ENCODE results near the gene NSG1. TPM values are rescaled to one million over a fixed set of nuclear protein-coding genes. Genes with fewer than 3 reads are reported as not detected.

NSG1 gene
- total and polyA plus RNA-seq, 7 experiments from 2014 or later = 0.53 to 24.5 (median 19.5) TPM

DNA sequence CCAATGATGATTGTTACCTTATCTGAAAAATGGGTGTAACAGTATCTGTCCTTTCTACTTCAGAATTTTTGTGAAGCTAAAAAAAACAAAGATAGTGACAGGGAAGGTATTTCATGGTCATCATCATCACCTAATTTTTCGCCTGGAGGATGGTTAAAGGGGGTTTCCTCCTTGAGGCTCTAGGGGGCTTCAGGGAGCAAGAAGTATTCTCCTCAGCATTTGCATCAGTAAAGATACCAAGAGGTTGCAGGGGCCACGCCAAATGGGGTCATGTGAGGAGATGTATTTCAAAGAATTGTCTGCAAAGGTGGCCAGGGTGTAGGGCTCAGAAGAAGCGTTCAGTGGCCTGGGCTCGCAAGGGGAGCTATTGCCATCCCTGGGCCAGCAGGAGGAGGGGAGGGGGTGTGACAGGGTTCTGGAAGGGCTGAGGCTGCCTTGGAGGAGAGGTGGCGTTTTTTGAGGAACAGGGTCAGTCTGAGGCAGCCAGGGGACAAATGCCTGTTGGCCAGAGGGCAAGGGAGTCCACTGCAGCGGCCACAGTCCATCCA is 7.3 kb upstream of the NSG1 start:
- POLR2A ChIA-PET = no interaction called here
- no peaks in the 10 kb centered on the region for H3K27me3 ChIP-seq (ENCODE audit: control insufficient read depth in 2 of 2, insufficient read depth in 2 of 2, low read length in 2 of 2)
- no peak overlapping the region for H3K27ac Mint-ChIP-seq
- peaks cover 16 to 44% (median 38%) of the 10 kb centered on the region in 5 donors for H3K27me3 Mint-ChIP-seq
- intact Hi-C loops (cut with micrococcal nuclease) = no loop called here
- peaks cover 0 to 4% (median 3%) of the 10 kb centered on the region in 11 donors for H3K9me3 Mint-ChIP-seq
- H3K27ac ChIP-seq (ENCODE audit: low read depth, low read length) = no peak overlapping the region
- ATAC-seq (no peak), DNase-seq (no peak)
- CTCF ChIA-PET = no interaction called here
- peaks cover 0 to 4% (median 0%) of the 10 kb centered on the region in 5 donors for H3K36me3 Mint-ChIP-seq
- no peaks in the 10 kb centered on the region for H3K9me3 ChIP-seq (ENCODE audit: control insufficient read depth in 2 of 3, low read length in 3 of 3)
- no peak overlapping the region for H3K4me3 ChIP-seq (ENCODE audit: low read length)
- H3K36me3 ChIP-seq (ENCODE audit: control insufficient read depth in 2 of 3, insufficient read depth in 3 of 3, low read length in 3 of 3) = no peaks in the 10 kb centered on the region
- H3K4me3 Mint-ChIP-seq = no peak overlapping the region
- peaks cover 0 to 5% (median 0%) of the 10 kb centered on the region in 7 donors for H3K4me1 Mint-ChIP-seq
- H3K4me1 ChIP-seq (ENCODE audit: control insufficient read depth in 2 of 2, insufficient read depth in 2 of 2, low read length in 2 of 2) = no peaks in the 10 kb centered on the region

DNA sequence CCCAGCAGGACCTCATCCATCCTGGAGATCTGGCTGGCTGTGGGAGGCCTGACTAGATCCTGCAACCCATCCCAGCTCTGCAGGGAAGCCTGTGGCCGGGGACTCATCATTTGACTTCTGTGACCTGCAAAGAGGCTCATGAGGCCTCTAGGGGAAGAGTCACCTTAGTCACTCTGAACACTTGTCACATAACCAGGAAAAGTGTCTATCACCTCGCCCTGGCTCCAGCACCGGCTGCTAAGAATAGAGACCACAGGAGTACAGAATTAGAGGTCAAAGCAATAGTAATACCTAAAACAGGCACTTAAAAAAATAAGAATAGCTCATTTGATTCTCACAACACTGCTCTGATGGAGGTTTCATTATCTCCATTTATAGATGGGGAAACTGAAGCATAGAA is 3.8 kb upstream of the NSG1 start:
- H3K4me1 ChIP-seq (ENCODE audit: control insufficient read depth in 2 of 2, insufficient read depth in 2 of 2, low read length in 2 of 2) = peaks cover 0 to 3% of the 10 kb centered on the region in 2 donors
- H3K27ac ChIP-seq (ENCODE audit: low read depth, low read length) = no peak overlapping the region
- no peaks in the 10 kb centered on the region for H3K36me3 Mint-ChIP-seq
- H3K4me3 Mint-ChIP-seq = no peak overlapping the region
- intact Hi-C loops (cut with micrococcal nuclease) = no loop called here
- peaks cover under 1 to 18% (median 8%) of the 10 kb centered on the region in 7 donors for H3K4me1 Mint-ChIP-seq
- CTCF ChIA-PET = no interaction called here
- H3K27ac Mint-ChIP-seq = no peak overlapping the region
- no peak for DNase-seq
- H3K9me3 Mint-ChIP-seq = peaks cover 0 to 1% (median 0%) of the 10 kb centered on the region in 11 donors
- no peaks in the 10 kb centered on the region for H3K36me3 ChIP-seq (ENCODE audit: control insufficient read depth in 2 of 3, insufficient read depth in 3 of 3, low read length in 3 of 3)
- POLR2A ChIA-PET = no interaction called here
- H3K9me3 ChIP-seq (ENCODE audit: control insufficient read depth in 2 of 3, low read length in 3 of 3) = no peaks in the 10 kb centered on the region
- no peaks in the 10 kb centered on the region for H3K27me3 ChIP-seq (ENCODE audit: control insufficient read depth in 2 of 2, insufficient read depth in 2 of 2, low read length in 2 of 2)
- no peak for ATAC-seq
- H3K27me3 Mint-ChIP-seq = peaks cover 23 to 58% (median 46%) of the 10 kb centered on the region in 5 donors
- H3K4me3 ChIP-seq (ENCODE audit: low read length) = no peak overlapping the region

DNA sequence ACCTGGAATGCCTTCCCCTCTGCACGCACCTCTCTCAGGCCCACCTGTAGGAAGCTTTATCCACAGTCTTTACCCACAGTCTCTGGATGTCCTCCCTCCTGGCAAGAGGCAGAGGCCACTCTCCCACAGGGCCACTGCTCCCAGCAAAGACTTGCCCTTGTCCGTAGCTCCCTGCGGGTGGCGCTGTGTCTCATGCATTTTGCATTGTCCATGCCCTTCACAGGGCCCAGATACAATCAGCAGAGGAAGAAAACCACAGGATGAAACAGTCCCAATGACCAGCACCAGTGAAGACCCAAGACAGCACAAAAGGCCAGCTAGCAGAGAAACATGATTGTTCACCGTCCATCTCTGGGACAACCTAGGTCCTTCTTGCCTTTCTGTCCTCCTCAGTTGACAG is 2.1 kb upstream of the NSG1 start:
- H3K27ac ChIP-seq (ENCODE audit: low read depth, low read length) = no peak overlapping the region
- H3K36me3 Mint-ChIP-seq = no peaks in the 10 kb centered on the region
- ChIA-PET POLR2A (no interaction called here), CTCF (interaction anchor here (0.6 kb wide), 1 partner anchor 125 kb away, joined by 4 read pairs; no protein-coding TSS in a partner anchor)
- no peaks in the 10 kb centered on the region for H3K27me3 ChIP-seq (ENCODE audit: control insufficient read depth in 2 of 2, insufficient read depth in 2 of 2, low read length in 2 of 2)
- peaks cover 0 to 1% (median 0%) of the 10 kb centered on the region in 11 donors for H3K9me3 Mint-ChIP-seq
- no peak for ATAC-seq
- peaks cover 4 to 23% (median 16%) of the 10 kb centered on the region in 7 donors for H3K4me1 Mint-ChIP-seq
- intact Hi-C loops (cut with micrococcal nuclease) = loop anchor here (1.0 to 5.0 kb wide), 2 partner anchors 45 to 1882 kb away; partner anchors contain the start of gene WFS1 (in 1 of the 2)
- no peaks in the 10 kb centered on the region for H3K9me3 ChIP-seq (ENCODE audit: control insufficient read depth in 2 of 3, low read length in 3 of 3)
- H3K4me1 ChIP-seq (ENCODE audit: control insufficient read depth in 2 of 2, insufficient read depth in 2 of 2, low read length in 2 of 2) = peaks cover 0 to 3% of the 10 kb centered on the region in 2 donors
- DNase-seq = no peak
- H3K27ac Mint-ChIP-seq = peak overlapping the region in 1 of 9 donors; percentile 59
- H3K4me3 Mint-ChIP-seq = peak overlapping the region in 9 of 10 donors; percentile 18 to 87 (median 60)
- no peaks in the 10 kb centered on the region for H3K36me3 ChIP-seq (ENCODE audit: control insufficient read depth in 2 of 3, insufficient read depth in 3 of 3, low read length in 3 of 3)
- H3K4me3 ChIP-seq (ENCODE audit: low read length) = no peak overlapping the region
- peaks cover 29 to 69% (median 52%) of the 10 kb centered on the region in 5 donors for H3K27me3 Mint-ChIP-seq

DNA sequence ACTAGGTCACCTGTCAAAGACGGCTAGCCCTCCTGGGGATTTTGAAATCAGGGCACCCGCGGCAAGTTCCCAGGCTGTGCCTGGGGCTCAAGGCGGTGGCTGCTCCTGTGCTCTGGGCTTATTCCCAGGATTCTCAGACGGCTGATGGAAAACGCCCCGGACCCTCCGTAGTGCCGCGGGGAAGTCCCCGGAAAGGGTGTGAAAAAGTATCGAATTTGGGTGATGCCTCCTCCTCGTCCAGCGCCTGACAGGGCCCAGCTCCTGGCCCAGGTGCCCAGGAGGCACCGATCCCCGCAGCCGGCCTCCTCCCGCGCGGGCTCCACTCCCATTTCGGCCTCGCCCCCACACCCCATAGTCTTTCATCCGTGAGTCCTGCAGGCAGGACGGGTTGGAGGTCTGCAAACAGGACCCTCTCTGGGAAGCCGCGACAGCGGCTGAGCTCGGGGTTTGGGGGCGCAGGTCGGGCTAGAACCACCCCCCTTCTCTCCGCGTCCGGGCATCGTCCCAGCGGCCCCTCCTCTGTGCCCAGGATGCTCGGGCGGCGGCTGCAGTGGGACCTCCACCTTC is 1.1 kb upstream of the NSG1 start:
- no peak overlapping the region for H3K27ac ChIP-seq (ENCODE audit: low read depth, low read length)
- H3K4me3 ChIP-seq (ENCODE audit: low read length) = no peak overlapping the region
- no peak for ATAC-seq
- ChIA-PET CTCF (no interaction called here), POLR2A (no interaction called here)
- intact Hi-C loops (cut with micrococcal nuclease) = loop anchor here in 1 of 2 donors (1.0 to 5.0 kb wide), 3 partner anchors 38 to 1881 kb away; partner anchors contain the start of genes STX18 and WFS1
- Mint-ChIP-seq H3K27ac (peak overlapping the region in 2 of 9 donors; percentile 21), H3K27me3 (peaks cover 30 to 66% (median 51%) of the 10 kb centered on the region in 5 donors), H3K9me3 (peaks cover 0 to 1% (median 0%) of the 10 kb centered on the region in 11 donors), H3K4me3 (peak overlapping the region; percentile 75 to 89 (median 86)), H3K4me1 (peaks cover 4 to 23% (median 16%) of the 10 kb centered on the region in 7 donors), H3K36me3 (no peaks in the 10 kb centered on the region)
- H3K36me3 ChIP-seq (ENCODE audit: control insufficient read depth in 2 of 3, insufficient read depth in 3 of 3, low read length in 3 of 3) = no peaks in the 10 kb centered on the region
- H3K4me1 ChIP-seq (ENCODE audit: control insufficient read depth in 2 of 2, insufficient read depth in 2 of 2, low read length in 2 of 2) = peaks cover 0 to 3% of the 10 kb centered on the region in 2 donors
- no peaks in the 10 kb centered on the region for H3K9me3 ChIP-seq (ENCODE audit: control insufficient read depth in 2 of 3, low read length in 3 of 3)
- no peaks in the 10 kb centered on the region for H3K27me3 ChIP-seq (ENCODE audit: control insufficient read depth in 2 of 2, insufficient read depth in 2 of 2, low read length in 2 of 2)
- DNase-seq = peak in 1 of 9 donors; percentile 24

DNA sequence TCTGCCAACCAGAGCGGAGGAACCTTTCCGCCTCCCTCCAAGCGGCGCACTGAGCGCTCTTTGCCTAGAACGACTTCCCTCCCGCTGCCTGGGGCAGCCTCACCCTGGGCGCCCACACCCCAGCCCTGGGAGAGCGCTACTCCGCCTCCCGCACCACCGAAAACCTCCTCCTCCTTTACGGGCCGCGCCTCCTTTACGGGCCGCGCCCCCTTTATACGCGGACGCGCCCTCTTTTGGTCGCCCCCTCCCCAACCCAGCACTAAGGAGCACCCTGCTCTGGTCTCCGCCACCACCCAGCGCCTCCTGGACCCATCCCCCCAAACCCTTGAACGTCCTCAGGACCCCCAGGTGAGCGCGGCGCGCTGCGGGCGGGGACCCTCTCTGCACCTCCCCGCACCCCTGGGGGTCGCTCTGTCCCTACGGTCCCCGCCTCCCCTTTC is 586 bp upstream of the NSG1 start:
- peaks cover 30 to 61% (median 48%) of the 10 kb centered on the region in 5 donors for H3K27me3 Mint-ChIP-seq
- H3K27ac Mint-ChIP-seq = peak overlapping the region in 3 of 9 donors; percentile 14 to 21 (median 21)
- Histone ChIP-seq H3K4me3 (ENCODE audit: low read length) (peak overlapping the region; percentile 43), H3K9me3 (ENCODE audit: control insufficient read depth in 2 of 3, low read length in 3 of 3) (no peaks in the 10 kb centered on the region), H3K36me3 (ENCODE audit: control insufficient read depth in 2 of 3, insufficient read depth in 3 of 3, low read length in 3 of 3) (no peaks in the 10 kb centered on the region), H3K27ac (ENCODE audit: low read depth, low read length) (no peak overlapping the region), H3K27me3 (ENCODE audit: control insufficient read depth in 2 of 2, insufficient read depth in 2 of 2, low read length in 2 of 2) (no peaks in the 10 kb centered on the region), H3K4me1 (ENCODE audit: control insufficient read depth in 2 of 2, insufficient read depth in 2 of 2, low read length in 2 of 2) (peaks cover 0 to 3% of the 10 kb centered on the region in 2 donors)
- H3K4me3 Mint-ChIP-seq = peak overlapping the region; percentile 75 to 89 (median 86)
- DNase-seq (peak in 6 of 9 donors; percentile 7 to 44 (median 28)), ATAC-seq (peak; percentile 71)
- CTCF ChIA-PET = no interaction called here
- H3K36me3 Mint-ChIP-seq = no peaks in the 10 kb centered on the region
- H3K9me3 Mint-ChIP-seq = peaks cover 0 to 1% (median 0%) of the 10 kb centered on the region in 11 donors
- peaks cover 4 to 23% (median 16%) of the 10 kb centered on the region in 7 donors for H3K4me1 Mint-ChIP-seq
- intact Hi-C loops (cut with micrococcal nuclease) = loop anchor here in 1 of 2 donors (1.0 to 5.0 kb wide), 3 partner anchors 38 to 1881 kb away; partner anchors contain the start of genes STX18 and WFS1
- POLR2A ChIA-PET = interaction anchor here (0.9 kb wide), 1 partner anchor 43 kb away, joined by 4 read pairs; no protein-coding TSS in a partner anchor

DNA sequence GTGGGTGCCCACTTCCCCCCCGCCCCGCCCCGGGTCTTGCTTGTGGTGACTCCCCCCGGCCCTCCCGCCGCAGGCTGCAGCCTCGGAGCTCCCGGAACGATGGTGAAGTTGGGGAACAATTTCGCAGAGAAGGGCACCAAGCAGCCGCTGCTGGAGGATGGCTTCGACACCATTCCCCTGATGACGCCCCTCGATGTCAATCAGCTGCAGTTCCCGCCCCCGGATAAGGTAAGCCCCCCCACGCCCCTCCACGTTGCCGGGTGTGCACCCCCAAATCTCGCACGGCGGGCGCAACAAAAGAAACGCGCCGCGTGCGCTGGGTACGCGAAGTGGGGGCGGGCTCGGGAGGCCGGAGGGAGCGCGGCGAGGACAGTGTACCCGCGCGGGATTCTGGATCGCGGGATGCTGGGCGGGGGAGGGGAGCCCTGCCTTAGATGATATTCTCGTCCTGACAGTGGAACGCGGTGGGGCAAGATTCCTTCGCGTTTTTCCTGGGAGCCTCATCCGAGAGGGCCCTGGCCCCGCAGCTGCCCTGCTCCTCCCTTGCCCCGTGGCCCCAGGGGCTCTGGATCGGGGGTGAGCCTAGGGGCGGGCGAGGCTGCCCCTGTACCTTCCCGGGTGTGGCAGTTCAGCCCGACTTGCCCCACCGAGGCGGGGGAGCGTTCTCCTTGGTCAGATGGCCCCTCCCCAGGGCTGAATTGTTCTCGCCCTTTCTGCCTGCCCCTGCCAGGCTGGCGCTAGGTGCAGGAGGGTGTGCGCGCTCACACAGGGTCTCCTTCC is 819 bp downstream of the NSG1 start:
- Histone ChIP-seq H3K4me1 (ENCODE audit: control insufficient read depth in 2 of 2, insufficient read depth in 2 of 2, low read length in 2 of 2) (peaks cover 0 to 3% of the 10 kb centered on the region in 2 donors), H3K36me3 (ENCODE audit: control insufficient read depth in 2 of 3, insufficient read depth in 3 of 3, low read length in 3 of 3) (no peaks in the 10 kb centered on the region), H3K9me3 (ENCODE audit: control insufficient read depth in 2 of 3, low read length in 3 of 3) (no peaks in the 10 kb centered on the region), H3K27me3 (ENCODE audit: control insufficient read depth in 2 of 2, insufficient read depth in 2 of 2, low read length in 2 of 2) (no peaks in the 10 kb centered on the region), H3K27ac (ENCODE audit: low read depth, low read length) (no peak overlapping the region), H3K4me3 (ENCODE audit: low read length) (no peak overlapping the region)
- Mint-ChIP-seq H3K4me1 (peaks cover 4 to 23% (median 16%) of the 10 kb centered on the region in 7 donors), H3K27ac (peak overlapping the region in 3 of 9 donors; percentile 11 to 66 (median 65)), H3K4me3 (peak overlapping the region; percentile 57 to 89 (median 79)), H3K36me3 (peaks cover 0 to 4% (median 0%) of the 10 kb centered on the region in 5 donors), H3K9me3 (peaks cover 0 to 1% (median 0%) of the 10 kb centered on the region in 11 donors), H3K27me3 (peaks cover 30 to 52% (median 38%) of the 10 kb centered on the region in 5 donors)
- ChIA-PET CTCF (interaction anchor here (0.5 kb wide), 1 partner anchor 128 kb away, joined by 3 read pairs; no protein-coding TSS in a partner anchor), POLR2A (interaction anchor here (0.6 to 1.2 kb wide), 4 partner anchors 25 to 140 kb away, joined by 3 to 4 read pairs (median 4); partner anchors contain the start of gene TMEM128)
- ATAC-seq (no peak), DNase-seq (peak in 2 of 9 donors; percentile 10 to 11)
- intact Hi-C loops (cut with micrococcal nuclease) = loop anchor here in 1 of 2 donors (1.0 to 5.0 kb wide), 4 partner anchors 43 to 1880 kb away; partner anchors contain the start of genes LYAR, STX18, WFS1 and ZBTB49
